Measurements from ENCODE around the gene PTPRK. TPM values are rescaled to one million over a fixed set of nuclear protein-coding genes. Genes with fewer than 3 reads are reported as not detected.
A peak's percentile ranks its signal among the peaks of the same experiment; 100 is the strongest.

PTPRK gene
- total RNA-seq (2021; fragmentation: NEBNext Ultra II Directional; extraction: Animal tissue kit (Norgen Biotek cat#: 25700)): 47.3 and 52.1 TPM in 2 replicates
- 11.4 and 24.4 TPM in 2 replicates for polyA plus RNA-seq (2011; rRNA removed)
- 12.5 TPM for polyA plus RNA-seq (2011; cell fraction: cytosol; rRNA removed)
- 29.1 TPM for polyA plus RNA-seq (2011; cell fraction: nucleus; rRNA removed)
- polyA plus RNA-seq (2012, experiment 1 of 2): 18.7 to 30.5 TPM (median 25.7 TPM) in 4 replicates
- polyA plus RNA-seq (2012, experiment 2 of 2): 2.5 TPM
- polyA plus RNA-seq (2013, experiment 1 of 2): 47.8 TPM
- 49.2 TPM for polyA plus RNA-seq (2013, experiment 2 of 2)
- 54.1 and 78.8 TPM in 2 replicates for polyA minus RNA-seq (2011; rRNA and poly(A)+ RNA removed)
- polyA minus RNA-seq (2011; cell fraction: cytosol; rRNA and poly(A)+ RNA removed): 31.4 TPM
- 292 TPM for polyA minus RNA-seq (2011; cell fraction: nucleus; rRNA and poly(A)+ RNA removed)
- long read RNA-seq, experiment 1, full-length matches to known transcripts: 4 of 37 reads
- long read RNA-seq, experiment 1, partial matches to known transcripts: 22 of 37 reads
- long read RNA-seq, experiment 1, other reads (novel, unspliced or antisense): 11 of 37 reads
- long read RNA-seq, experiment 2, partial matches to known transcripts: 1 of 3 reads
- long read RNA-seq, experiment 2, other reads (novel, unspliced or antisense): 2 of 3 reads

- Histone ChIP-seq H3K9me3 (ENCODE audit: insufficient read depth in 2 of 2, low read depth in 1 of 2, low read length in 1 of 2) (no peaks in the 10 kb centered on the region), H3K23me2 (ENCODE audit: low read depth, low read length) (peaks cover 9% of the 10 kb centered on the region), H2BK20ac (ENCODE audit: low read length) (no peak within 1 kb of the TSS), H2AFZ (ENCODE audit: low read length) (peak within 1 kb of the TSS; percentile 92; the same call in 1 of the 2 replicates), H3K36me3 (ENCODE audit: control insufficient read depth in 2 of 4, insufficient read depth in 4 of 4, low read length in 3 of 4) (no peaks in the 10 kb centered on the region), H3K9ac (replicated peaks in 1 of 4; ENCODE audit: extremely low read depth in 1 of 4, low read depth in 3 of 4, low read length in 3 of 4) (peak within 1 kb of the TSS; percentile 88 to 92 (median 90)), H3K27ac (ENCODE audit: low read depth, low read length) (peak within 1 kb of the TSS; percentile 88), H4K5ac (ENCODE audit: insufficient read length, low read depth, low read length) (peak within 1 kb of the TSS; percentile 95), H2BK12ac (ENCODE audit: low read depth, low read length) (peak within 1 kb of the TSS; percentile 85; the same call in 1 of the 2 replicates), H3K79me1 (ENCODE audit: low read depth, low read length) (peaks cover 4% of the 10 kb centered on the region; the same call in 1 of the 2 replicates), H2BK5ac (ENCODE audit: low read depth, low read length) (peak within 1 kb of the TSS; percentile 74), H4K91ac (replicated peaks; ENCODE audit: insufficient read length, low read length) (peak within 1 kb of the TSS; percentile 91), H3K14ac (ENCODE audit: insufficient read length) (no peak within 1 kb of the TSS), H3K56ac (replicated peaks; ENCODE audit: insufficient read length, low read depth, low read length) (peak within 1 kb of the TSS; percentile 88), H2BK15ac (ENCODE audit: low read length) (peak within 1 kb of the TSS; percentile 23; the same call in 1 of the 2 replicates), H3K79me2 (ENCODE audit: control insufficient read depth in 1 of 2, insufficient read depth in 2 of 2, low read length in 2 of 2) (peaks cover 5 to 33% of the 10 kb centered on the region in 2 experiments; a peak in 3 of 4 replicates), H3K4ac (replicated peaks; ENCODE audit: insufficient read length, low read depth, low read length) (peak within 1 kb of the TSS; percentile 84), H3K4me3 (ENCODE audit: extremely low read depth in 1 of 4, insufficient read depth in 2 of 4, low read depth in 3 of 4, low read length in 4 of 4) (peak within 1 kb of the TSS; percentile 88 to 96 (median 92)), H3K4me1 (replicated peaks in 1 of 4; ENCODE audit: control insufficient read depth in 3 of 4, insufficient read depth in 4 of 4, low read length in 3 of 4) (peaks cover 0 to 7% (median 3%) of the 10 kb centered on the region in 4 experiments; a peak in 3 of 7 replicates), H3K23ac (ENCODE audit: insufficient read length) (no peak within 1 kb of the TSS), H4K20me1 (replicated peaks in 1 of 2; ENCODE audit: control insufficient read depth in 1 of 2, insufficient read depth in 2 of 2, low read length in 2 of 2) (peaks cover 9 to 10% of the 10 kb centered on the region in 2 experiments), H3K27me3 (replicated peaks in 1 of 4; ENCODE audit: control insufficient read depth in 3 of 4, extremely low read depth in 1 of 4, insufficient read depth in 3 of 4, low read length in 3 of 4) (no peaks in the 10 kb centered on the region; a peak in 1 of 7 replicates), H2AK5ac (ENCODE audit: low read depth, low read length) (no peak within 1 kb of the TSS), H3K4me2 (ENCODE audit: insufficient read depth in 1 of 2, low read depth in 2 of 2, low read length in 2 of 2) (peak within 1 kb of the TSS; percentile 95 to 99), H3K18ac (ENCODE audit: extremely low read depth, low read length) (peak within 1 kb of the TSS; percentile 91), H4K8ac (ENCODE audit: extremely low read depth, insufficient read depth, low read length) (peak within 1 kb of the TSS; percentile 98; the same call in 1 of the 2 replicates), H2BK120ac (replicated peaks; ENCODE audit: low read depth, low read length) (peak within 1 kb of the TSS; percentile 50)
- FAIRE-seq (no peak), DNase-seq (ENCODE audit: low read depth in 1 of 2, low spot score in 2 of 2) (peak; percentile 77 to 94)
- WGBS, 2 experiments (ENCODE audit: extremely low coverage in 1 of 2, insufficient coverage in 1 of 2, insufficient read length in 1 of 2, insufficient replicate concordance in 2 of 2, low coverage in 1 of 2, low lambda C conversion rate in 2 of 2, missing lambda C conversion rate in 1 of 2): 2% methylated on average over 34 of the region's 85 CpGs; no CpG with 5 or more reads in 1 of the 2 experiments
- ChIA-PET CTCF (ENCODE audit: partially characterized antibody) (interaction anchor here (0.8 to 2.1 kb wide), 5 partner anchors 26 to 665 kb away, joined by 3 to 9 read pairs (median 3); no protein-coding TSS in a partner anchor), POLR2A (ENCODE audit: partially characterized antibody) (interaction anchor here (1.0 to 2.0 kb wide), 16 partner anchors 9 to 712 kb away, joined by 3 to 9 read pairs (median 4); no protein-coding TSS in a partner anchor)
- TF ChIP-seq TAF1 (IDR thresholded peaks at IDR 0.05; ENCODE audit: low read depth, low read length) (peak; percentile 90), JUN (IDR thresholded peaks at IDR 0.05; ENCODE audit: low read depth, low read length) (no peak), SAP30 (IDR thresholded peaks at IDR 0.05; ENCODE audit: insufficient read depth, insufficient replicate concordance, low read length) (no peak), SP1 (IDR thresholded peaks at IDR 0.05; ENCODE audit: low read depth, low read length) (0 out of 2 replicates have a peak, but pooled peaks have one; percentile 20), YY1 (IDR thresholded peaks at IDR 0.05; ENCODE audit: low read depth, low read length) (0 out of 2 replicates have a peak, but pooled peaks have one; percentile 61), EZH2 (IDR thresholded peaks at IDR 0.05; ENCODE audit: low read depth, low read length, severe bottlenecking) (no peak), KDM4A (IDR thresholded peaks at IDR 0.05; ENCODE audit: low read depth, low read length, severe bottlenecking) (peak; percentile 13), TBP (IDR thresholded peaks at IDR 0.05; ENCODE audit: low read depth, low read length) (peak; percentile 81)
These were observed at the start of gene PTPRK for GRCh38 chr6:128520436-128521281. Gene PTPRK, minus strand, starts transcription at chr6:128520599. Its CDS starts 241 bp downstream, at chr6:128520358.
